Mucosa of rectum (tissue), 2 donors: ENCODE results near the gene PFKFB3.
"Not testable (repeated sequence)": the region's sequence is repeated elsewhere in the genome, so short reads cannot be mapped to it uniquely, and the experiment has no call there.

Experiments
- H3K27ac ChIP-seq, 2 donors: one replicate each; pipeline ENCODE4 v1.7.0; 2013; ENCODE audit warnings: inconsistent platforms in 2 of 2, low read depth in 2 of 2, low read length in 2 of 2
- H3K27me3 ChIP-seq, 2 donors: one replicate each; pipeline ENCODE4 v1.7.0; 2013; ENCODE audit warnings: low read length in 2 of 2; ENCODE audit not compliant: control insufficient read depth in 2 of 2, insufficient read depth in 2 of 2
- H3K36me3 ChIP-seq, 2 donors: one replicate each; pipeline ENCODE4 v1.7.0; 2013; ENCODE audit warnings: low read length in 2 of 2; ENCODE audit not compliant: control insufficient read depth in 2 of 2, insufficient read depth in 2 of 2
- H3K4me1 ChIP-seq, 2 donors: one replicate each; pipeline ENCODE4 v1.7.0; 2013; ENCODE audit warnings: low read length in 2 of 2, mild to moderate bottlenecking in 1 of 2; ENCODE audit not compliant: control insufficient read depth in 2 of 2, insufficient read depth in 2 of 2
- H3K4me3 ChIP-seq, 2 donors: one replicate each; pipeline ENCODE4 v1.7.0; 2013; ENCODE audit warnings: low read length in 2 of 2
- H3K9ac ChIP-seq, 2 donors: one replicate each; pipeline ENCODE4 v1.7.0; 2013; ENCODE audit warnings: low read length in 2 of 2, low read depth in 1 of 2, mild to moderate bottlenecking in 1 of 2
- H3K9me3 ChIP-seq, 2 donors: one replicate each; pipeline ENCODE4 v1.7.0; 2013; ENCODE audit warnings: low read length in 2 of 2; ENCODE audit not compliant: control insufficient read depth in 2 of 2
- donor health status: healthy.
- donor health status: Normal muscosa, but diverticular disease.

The PFKFB3 gene

GRCh38 chr10:6232225-6232807 lies 29.6 kb downstream of the PFKFB3 start:
- no peaks in the 10 kb centered on the region for H3K4me1 ChIP-seq
- H3K27me3 ChIP-seq = no peaks in the 10 kb centered on the region
- H3K9me3 ChIP-seq = no peaks in the 10 kb centered on the region
- H3K4me3 ChIP-seq = no peak overlapping the region
- H3K36me3 ChIP-seq = peaks cover 10 to 40% of the 10 kb centered on the region in 2 donors
- H3K27ac ChIP-seq = no peak overlapping the region
- no peak overlapping the region for H3K9ac ChIP-seq

GRCh38 chr10:6232846-6233724 lies 30.4 kb downstream of the PFKFB3 start:
- Histone ChIP-seq H3K9ac (no peak overlapping the region), H3K36me3 (peaks cover 7 to 32% of the 10 kb centered on the region in 2 donors), H3K27me3 (no peaks in the 10 kb centered on the region), H3K9me3 (no peaks in the 10 kb centered on the region), H3K4me1 (no peaks in the 10 kb centered on the region), H3K27ac (no peak overlapping the region), H3K4me3 (no peak overlapping the region)

- H3K27ac ChIP-seq = no peak overlapping the region
These were observed 31.1 kb downstream of the PFKFB3 start for GRCh38 chr10:6233725-6234277.

GRCh38 chr10:6234371-6234770 lies 31.6 kb downstream of the PFKFB3 start:
- no peak overlapping the region for H3K27ac ChIP-seq
- H3K9ac ChIP-seq = no peak overlapping the region
- H3K9me3 ChIP-seq = no peaks in the 10 kb centered on the region
- no peaks in the 10 kb centered on the region for H3K4me1 ChIP-seq
- H3K36me3 ChIP-seq = peaks cover 7 to 27% of the 10 kb centered on the region in 2 donors
- H3K27me3 ChIP-seq = no peaks in the 10 kb centered on the region
- H3K4me3 ChIP-seq = no peak overlapping the region

More at GRCh38 chr10:6233725-6234277, 31.1 kb downstream of the PFKFB3 start:
- H3K9ac ChIP-seq = no peak overlapping the region
- no peaks in the 10 kb centered on the region for H3K9me3 ChIP-seq
- no peak overlapping the region for H3K4me3 ChIP-seq
- no peaks in the 10 kb centered on the region for H3K27me3 ChIP-seq
- peaks cover 7 to 32% of the 10 kb centered on the region in 2 donors for H3K36me3 ChIP-seq
- no peaks in the 10 kb centered on the region for H3K4me1 ChIP-seq

- H3K9ac ChIP-seq = no peak overlapping the region
- H3K4me3 ChIP-seq = no peak overlapping the region
- H3K4me1 ChIP-seq = no peaks in the 10 kb centered on the region
- peaks cover 7 to 13% of the 10 kb centered on the region in 2 donors for H3K36me3 ChIP-seq
- no peaks in the 10 kb centered on the region for H3K27me3 ChIP-seq
- H3K27ac ChIP-seq = no peak overlapping the region
- no peaks in the 10 kb centered on the region for H3K9me3 ChIP-seq
These were observed 33.8 kb downstream of the PFKFB3 start for GRCh38 chr10:6236349-6237198.

- Histone ChIP-seq H3K36me3 (peaks cover 7 to 11% of the 10 kb centered on the region in 2 donors), H3K27ac (no peak overlapping the region), H3K9ac (no peak overlapping the region), H3K9me3 (no peaks in the 10 kb centered on the region), H3K27me3 (no peaks in the 10 kb centered on the region), H3K4me1 (no peaks in the 10 kb centered on the region), H3K4me3 (no peak overlapping the region)
These were observed 34.4 kb downstream of the PFKFB3 start for GRCh38 chr10:6237199-6237530.

- not testable (repeated sequence) for H3K27me3 ChIP-seq, H3K27ac ChIP-seq, H3K4me3 ChIP-seq, H3K9ac ChIP-seq, H3K36me3 ChIP-seq, H3K4me1 ChIP-seq, H3K9me3 ChIP-seq
These were observed 36.0 kb downstream of the PFKFB3 start for GRCh38 chr10:6238587-6239212.

- H3K27ac ChIP-seq = no peak overlapping the region
- H3K9ac ChIP-seq = no peak overlapping the region
- no peaks in the 10 kb centered on the region for H3K4me1 ChIP-seq
- peaks cover 0 to 1% of the 10 kb centered on the region in 2 donors for H3K36me3 ChIP-seq
- no peaks in the 10 kb centered on the region for H3K27me3 ChIP-seq
- H3K9me3 ChIP-seq = no peaks in the 10 kb centered on the region
- no peak overlapping the region for H3K4me3 ChIP-seq
These were observed 36.7 kb downstream of the PFKFB3 start for GRCh38 chr10:6239213-6239991.

GRCh38 chr10:6240254-6240653 lies 37.5 kb downstream of the PFKFB3 start:
- no peak overlapping the region for H3K4me3 ChIP-seq
- H3K9ac ChIP-seq = no peak overlapping the region
- H3K9me3 ChIP-seq = no peaks in the 10 kb centered on the region
- no peaks in the 10 kb centered on the region for H3K27me3 ChIP-seq
- no peaks in the 10 kb centered on the region for H3K36me3 ChIP-seq
- no peaks in the 10 kb centered on the region for H3K4me1 ChIP-seq
- H3K27ac ChIP-seq = no peak overlapping the region
